PC-3 (cell line): ENCODE data around the gene DYNLT2. TPM values are rescaled to one million over a fixed set of nuclear protein-coding genes. Genes with fewer than 3 reads are reported as not detected.

Experiments
- ATAC-seq: fragments of 200-7000 bp; cut with Tn5 transposase; 2 replicates; pipeline ENCODE4 v1.9.1; 2020; ENCODE audit warnings: mild to moderate bottlenecking, moderate library complexity
- BruUV-seq: library from RNA; stranded (reverse); fragments of 400-500 nt; replicated peaks from 2 replicates; lab custom pipeline; 2021; lab: Mats Ljungman, UMichigan
- CTCF ChIA-PET: fragments of 300-600 bp; sonication (Branson Sonifier 250); formaldehyde crosslinking; loops from one replicate; lab custom pipeline; 2022; ENCODE audit warnings: antibody characterized with exemption; lab: Charles Lee
- POLR2A ChIA-PET: fragments of 300-600 bp; sonication (Branson Sonifier 250); formaldehyde crosslinking; loops from one replicate; lab custom pipeline; 2022; ENCODE audit warnings: antibody characterized with exemption; ENCODE audit not compliant: unreplicated experiment; lab: Charles Lee
- DNase-seq: peaks from one replicate; pipeline ENCODE4 v3.0.0-alpha.2; 2015
- H2AFZ ChIP-seq: fragments of 300-600 bp; sonication (generic); 2 replicates; pipeline ENCODE4 v1.6.0; 2016; ENCODE audit warnings: antibody characterized with exemption, low read length
- H3F3A ChIP-seq: fragments of 300-600 bp; sonication (generic); one replicate; pipeline ENCODE4 v1.6.0; 2017; ENCODE audit warnings: antibody characterized with exemption, low read length, control low read depth, mild to moderate bottlenecking; ENCODE audit not compliant: unreplicated experiment
- H3K27ac ChIP-seq: fragments of 300-600 bp; sonication (generic); 2 replicates; pipeline ENCODE4 v1.5.1; 2016; ENCODE audit warnings: mild to moderate bottlenecking, low read length
- H3K27me3 ChIP-seq: fragments of 300-600 bp; sonication (generic); 2 replicates; pipeline ENCODE4 v1.6.1; 2016; ENCODE audit warnings: low read length, mixed read lengths
- H3K36me3 ChIP-seq: fragments of 300-600 bp; sonication (generic); 2 replicates; pipeline ENCODE4 v1.6.1; 2016; ENCODE audit warnings: low read depth, mixed run types, low read length, mixed read lengths
- H3K4me1 ChIP-seq: fragments of 300-600 bp; sonication (generic); 2 replicates; pipeline ENCODE4 v1.5.1; 2016; ENCODE audit warnings: low read length; ENCODE audit not compliant: insufficient read depth
- H3K4me2 ChIP-seq: fragments of 300-600 bp; sonication (generic); 2 replicates; pipeline ENCODE4 v1.6.0; 2016; ENCODE audit warnings: low read length
- H3K4me3 ChIP-seq: fragments of 300-600 bp; sonication (generic); 2 replicates; pipeline ENCODE4 v1.5.1; 2016; ENCODE audit warnings: mild to moderate bottlenecking, low read length, mixed read lengths
- H3K79me2 ChIP-seq: fragments of 300-600 bp; sonication (generic); 2 replicates; pipeline ENCODE4 v1.6.1; 2017; ENCODE audit warnings: low read length, mixed read lengths
- H3K9ac ChIP-seq: fragments of 300-600 bp; sonication (generic); 2 replicates; pipeline ENCODE4 v1.6.0; 2016; ENCODE audit warnings: mild to moderate bottlenecking, low read length
- H3K9me2 ChIP-seq: fragments of 300-600 bp; sonication (generic); replicated peaks from 2 replicates; pipeline ENCODE4 v1.6.1; 2016; ENCODE audit warnings: mixed run types, low read length, mixed read lengths
- H3K9me3 ChIP-seq: fragments of 300-600 bp; sonication (generic); 2 replicates; pipeline ENCODE4 v1.6.1; 2016; ENCODE audit warnings: low read length, mixed read lengths
- H4K20me1 ChIP-seq: fragments of 300-600 bp; sonication (generic); 2 replicates; pipeline ENCODE4 v1.6.1; 2016; ENCODE audit warnings: low read length, mixed read lengths
- CTCF ChIP-seq: fragments of 300-600 bp; sonication (generic); conservative IDR thresholded peaks from 2 replicates; pipeline ENCODE4 v1.5.1; 2017; ENCODE audit warnings: antibody characterized with exemption, low read depth, mild to moderate bottlenecking, low read length
- EZH2 ChIP-seq: fragments of 300-600 bp; sonication (generic); IDR thresholded peaks from one replicate; pipeline ENCODE4 v1.6.1; 2017; ENCODE audit warnings: antibody characterized with exemption, mild to moderate bottlenecking, low read length; ENCODE audit not compliant: unreplicated experiment
- EZH2phosphoT487 ChIP-seq: fragments of 300-600 bp; sonication (generic); IDR thresholded peaks from 2 replicates; pipeline ENCODE4 v1.6.1; 2018; ENCODE audit warnings: mild to moderate bottlenecking, antibody characterized with exemption, low read length, borderline replicate concordance
- intact Hi-C: fragments of 100-400 bp; cut with micrococcal nuclease; formaldehyde crosslinking; loops from 2 replicates; pipeline ENCODE4 v1.9.0; 2023
- total RNA-seq: library from RNA; depleted of rRNA; stranded (reverse); fragments of >200 nt; gene quantifications from 2 replicates; pipeline ENCODE4 v1.2.3, GENCODE V29; 2014

Gene DYNLT2
- total RNA-seq, 1 experiment from 2014 or later: 0.51 TPM

DNA sequence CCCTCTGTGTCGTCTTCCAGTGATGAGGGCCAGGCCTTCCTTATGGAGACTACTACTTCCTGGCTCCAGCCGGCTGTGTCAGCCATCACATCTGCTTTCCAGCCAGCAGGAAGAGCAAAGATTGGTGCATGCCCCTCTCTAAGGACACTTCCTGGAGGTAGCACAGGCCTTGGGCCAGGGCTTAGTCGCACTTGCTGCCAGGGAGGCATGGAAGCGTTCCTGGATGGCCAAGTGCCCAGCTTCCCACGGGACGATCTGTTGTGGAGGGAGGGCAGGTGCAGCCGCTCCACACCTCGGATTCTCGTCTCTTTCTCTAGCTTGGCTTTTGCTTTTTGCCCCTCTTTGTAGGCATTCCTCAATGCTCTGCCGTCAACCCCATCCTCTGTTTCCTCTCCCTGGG, 11.9 kb upstream of the DYNLT2 start:
- BruUV-seq: no TSS peak
- H3K36me3 ChIP-seq: peaks cover 6% of the 10 kb centered on the region
- H2AFZ ChIP-seq: no peak overlapping the region
- ChIA-PET POLR2A (no interaction called here), CTCF (no interaction called here)
- no peaks in the 10 kb centered on the region for H3K9me3 ChIP-seq
- no peaks in the 10 kb centered on the region for H3K79me2 ChIP-seq
- no peaks in the 10 kb centered on the region for H3K9me2 ChIP-seq
- no peak overlapping the region for H3K4me3 ChIP-seq
- no peaks in the 10 kb centered on the region for H3F3A ChIP-seq
- DNase-seq (no peak), ATAC-seq (no peak)
- intact Hi-C loops: no loop called here
- no peak overlapping the region for H3K4me2 ChIP-seq
- no peak overlapping the region for H3K27ac ChIP-seq
- H4K20me1 ChIP-seq: no peaks in the 10 kb centered on the region
- H3K27me3 ChIP-seq: no peaks in the 10 kb centered on the region
- TF ChIP-seq CTCF (no peak), EZH2 (no peak), EZH2phosphoT487 (no peak)
- H3K4me1 ChIP-seq: no peaks in the 10 kb centered on the region
- no peak overlapping the region for H3K9ac ChIP-seq

DNA sequence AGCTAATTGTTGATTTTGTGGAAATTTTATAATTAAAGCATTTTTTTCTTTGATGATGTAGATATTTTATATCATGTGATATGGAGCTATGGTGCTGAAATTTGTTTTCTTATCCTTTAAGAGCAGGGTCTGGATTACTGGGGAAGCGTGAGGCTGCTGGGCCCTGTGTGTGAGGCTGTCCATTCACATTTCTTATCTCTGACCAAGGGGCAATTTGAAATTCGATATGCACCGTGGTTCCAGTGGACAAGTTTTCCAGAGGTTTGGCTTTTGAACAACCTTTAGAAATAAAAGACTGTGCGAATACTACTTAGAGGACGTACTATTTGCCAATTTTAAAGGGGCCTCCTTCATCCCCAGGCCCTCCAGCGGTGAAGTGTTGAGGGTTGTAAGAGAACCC, 3.8 kb upstream of the DYNLT2 start:
- ChIA-PET POLR2A (no interaction called here), CTCF (no interaction called here)
- DNase-seq (no peak), ATAC-seq (no peak)
- no peak for TF ChIP-seq EZH2phosphoT487
- TF ChIP-seq EZH2: no peak
- no peak for TF ChIP-seq CTCF
- Histone ChIP-seq H3K4me2 (no peak overlapping the region), H3F3A (no peaks in the 10 kb centered on the region), H3K27ac (no peak overlapping the region), H3K36me3 (no peaks in the 10 kb centered on the region), H3K9me3 (no peaks in the 10 kb centered on the region), H3K27me3 (no peaks in the 10 kb centered on the region), H3K79me2 (peaks cover 23% of the 10 kb centered on the region), H3K4me1 (peaks cover 8% of the 10 kb centered on the region; the same call in 1 of the 2 replicates), H3K9ac (no peak overlapping the region), H3K9me2 (no peaks in the 10 kb centered on the region), H3K4me3 (no peak overlapping the region), H4K20me1 (no peaks in the 10 kb centered on the region), H2AFZ (no peak overlapping the region)
- BruUV-seq: no TSS peak
- intact Hi-C loops: no loop called here

DNA sequence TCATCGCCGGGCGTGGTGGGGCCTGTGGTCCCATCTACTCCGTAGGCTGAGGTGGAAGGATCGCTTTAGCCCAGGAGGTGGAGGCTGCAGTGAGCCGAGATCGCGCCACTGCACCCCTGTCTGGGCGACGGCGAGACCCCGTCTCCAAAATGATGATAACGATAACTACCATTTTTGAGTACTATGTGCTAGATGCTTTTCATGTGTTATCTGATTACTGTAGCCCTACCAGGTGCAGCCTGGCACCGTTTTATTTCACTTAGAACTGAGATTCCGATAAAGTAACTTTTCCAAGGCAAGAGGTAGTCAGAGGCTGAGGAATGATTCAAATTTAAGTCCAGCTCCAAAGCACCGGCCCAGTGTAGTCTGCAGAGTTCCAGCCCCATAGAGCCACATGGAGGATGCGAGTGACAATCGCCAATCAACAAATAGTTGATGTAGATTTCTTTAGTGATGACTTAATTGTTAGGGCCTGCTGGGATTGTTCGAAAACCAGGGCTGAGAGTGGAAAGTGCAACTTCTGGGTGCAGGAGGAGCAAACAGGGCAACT, 777 bp upstream of the DYNLT2 start:
- intact Hi-C loops: loop anchor here (5.0 kb wide), 1 partner anchor 50 kb away; the partner anchor contains the start of genes C6orf120 and WDR27
- 0 out of 2 replicates have a peak, but pooled peaks have one; percentile 6 for ATAC-seq
- H3K27ac ChIP-seq: peak overlapping the region; percentile 70
- ChIA-PET POLR2A (interaction anchor here (0.6 kb wide), 1 partner anchor 541 kb away, joined by 5 read pairs; no protein-coding TSS in a partner anchor), CTCF (no interaction called here)
- H3K36me3 ChIP-seq: no peaks in the 10 kb centered on the region
- peaks cover 28% of the 10 kb centered on the region for H3K79me2 ChIP-seq
- H3K9me2 ChIP-seq: no peaks in the 10 kb centered on the region
- TF ChIP-seq CTCF (no peak), EZH2phosphoT487 (no peak), EZH2 (no peak)
- no TSS peak for BruUV-seq
- H3K9me3 ChIP-seq: no peaks in the 10 kb centered on the region
- H3K4me1 ChIP-seq: peaks cover 8% of the 10 kb centered on the region; the same call in 1 of the 2 replicates
- H3K27me3 ChIP-seq: no peaks in the 10 kb centered on the region
- H3K4me3 ChIP-seq: peak overlapping the region; percentile 83
- no peak for DNase-seq
- H3F3A ChIP-seq: no peaks in the 10 kb centered on the region
- H3K4me2 ChIP-seq: peak overlapping the region; percentile 99
- peak overlapping the region; percentile 93 for H3K9ac ChIP-seq
- no peaks in the 10 kb centered on the region for H4K20me1 ChIP-seq
- H2AFZ ChIP-seq: peak overlapping the region; percentile 79
